ENCODE results near the gene TMEM270.

Gene TMEM270

GRCh38 chr7:73909051-73909941, 48.3 kb downstream of the TMEM270 start:
- no peak for DNase-seq

DNA sequence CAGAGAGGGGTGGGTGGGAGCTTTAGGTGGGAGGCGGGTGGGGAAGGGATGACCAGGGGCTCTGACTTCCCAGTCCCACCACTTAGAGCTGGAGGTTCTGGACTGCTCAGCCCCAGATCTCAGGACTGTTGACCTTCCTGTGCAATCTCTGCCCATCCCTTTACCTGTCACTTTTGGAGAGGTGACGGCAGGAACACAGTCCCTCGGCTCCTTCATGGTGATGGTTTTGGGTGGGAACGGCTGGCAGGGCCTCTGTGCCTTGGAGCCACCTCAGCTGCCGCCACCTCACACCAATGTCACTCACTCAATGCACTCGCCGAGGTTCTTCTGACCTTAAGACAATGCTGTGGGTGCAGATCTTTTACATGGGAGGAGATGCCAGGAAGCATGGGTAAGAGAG, 49.0 kb downstream of the TMEM270 start:
- DNase-seq, result no peak

- no peak for DNase-seq
Measured at GRCh38 chr7:73912223-73912622, 51.3 kb downstream of the TMEM270 start.
